HG03045 (cell line): ENCODE measurements around the gene DSC1.

Source experiments
- ATAC-seq: cut with Tn5 transposase; IDR thresholded peaks from one replicate; pipeline ENCODE4 v1.9.1; 2021; ENCODE audit warnings: mild to moderate bottlenecking, moderate library complexity; ENCODE audit not compliant: unreplicated experiment

DSC1 gene

DNA sequence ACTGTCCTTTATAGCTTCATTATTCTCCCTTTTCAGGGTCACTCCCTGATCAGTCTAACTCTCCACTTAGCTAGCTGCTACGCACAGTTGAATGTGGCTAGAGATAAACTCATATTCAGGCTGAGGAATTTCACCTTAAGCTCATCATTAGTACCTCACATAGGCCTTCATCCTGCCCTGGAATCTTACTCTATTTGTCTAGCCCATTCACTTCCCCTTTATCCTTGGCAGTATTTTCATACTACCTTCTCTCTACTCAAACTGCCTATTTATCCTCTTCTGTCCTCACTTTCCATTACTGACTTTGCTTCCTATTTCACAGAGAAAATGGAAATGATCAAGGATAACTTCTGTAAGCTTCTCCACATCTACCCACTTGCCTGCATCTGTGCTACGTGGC, 49.9 kb downstream of the DSC1 start:
- ATAC-seq = no peak

DNA sequence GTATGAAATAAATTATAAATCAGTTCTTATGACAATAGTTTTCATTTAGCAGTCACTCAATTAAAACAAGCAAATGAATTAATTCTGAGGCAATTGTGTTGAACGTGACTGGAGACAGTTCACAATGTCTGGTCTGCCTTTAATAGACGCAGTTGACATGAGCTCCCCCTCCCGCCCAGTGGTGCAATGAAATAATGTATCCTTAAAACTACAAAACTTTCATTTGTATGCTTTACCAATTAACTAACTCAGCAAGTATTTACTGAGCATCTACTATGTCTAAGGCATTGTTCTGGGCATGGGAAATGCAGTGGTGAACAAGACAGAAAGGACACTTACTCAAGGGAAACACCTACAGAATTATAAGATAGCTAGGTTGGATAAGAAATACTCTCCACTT, 56.9 kb downstream of the DSC1 start:
- ATAC-seq = no peak

DNA sequence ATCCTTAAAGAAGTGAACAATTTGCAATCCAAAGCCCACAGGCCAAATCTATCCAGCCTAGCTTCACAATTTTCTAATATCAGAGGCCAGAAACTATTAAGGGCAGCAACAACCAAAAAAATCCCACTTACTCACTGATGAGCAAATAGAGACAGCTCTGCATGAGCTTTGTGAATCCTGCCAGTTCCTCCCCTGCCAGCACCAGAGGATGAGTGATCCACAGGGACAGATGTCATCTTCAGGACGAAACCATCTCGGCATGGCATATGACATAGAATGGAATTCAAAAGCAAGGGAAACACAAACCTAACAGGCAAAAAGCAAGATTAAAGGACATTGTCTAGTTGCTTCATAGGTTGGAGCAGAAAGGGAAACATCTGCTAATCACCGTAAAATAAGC, 58.2 kb downstream of the DSC1 start:
- ATAC-seq = no peak

- ATAC-seq = no peak
Observed at GRCh38 chr18:31103423-31103822, 59.2 kb downstream of the DSC1 start.

GRCh38 chr18:31102941-31103340, 59.7 kb downstream of the DSC1 start:
- no peak for ATAC-seq

GRCh38 chr18:31102025-31102684, 60.5 kb downstream of the DSC1 start, which contains the start of gene DSC2:
Gene DSC2 (minus strand): TSS chr18:31102421. CDS start chr18:31101971, 450 bp downstream.
- no peak for ATAC-seq

DNA sequence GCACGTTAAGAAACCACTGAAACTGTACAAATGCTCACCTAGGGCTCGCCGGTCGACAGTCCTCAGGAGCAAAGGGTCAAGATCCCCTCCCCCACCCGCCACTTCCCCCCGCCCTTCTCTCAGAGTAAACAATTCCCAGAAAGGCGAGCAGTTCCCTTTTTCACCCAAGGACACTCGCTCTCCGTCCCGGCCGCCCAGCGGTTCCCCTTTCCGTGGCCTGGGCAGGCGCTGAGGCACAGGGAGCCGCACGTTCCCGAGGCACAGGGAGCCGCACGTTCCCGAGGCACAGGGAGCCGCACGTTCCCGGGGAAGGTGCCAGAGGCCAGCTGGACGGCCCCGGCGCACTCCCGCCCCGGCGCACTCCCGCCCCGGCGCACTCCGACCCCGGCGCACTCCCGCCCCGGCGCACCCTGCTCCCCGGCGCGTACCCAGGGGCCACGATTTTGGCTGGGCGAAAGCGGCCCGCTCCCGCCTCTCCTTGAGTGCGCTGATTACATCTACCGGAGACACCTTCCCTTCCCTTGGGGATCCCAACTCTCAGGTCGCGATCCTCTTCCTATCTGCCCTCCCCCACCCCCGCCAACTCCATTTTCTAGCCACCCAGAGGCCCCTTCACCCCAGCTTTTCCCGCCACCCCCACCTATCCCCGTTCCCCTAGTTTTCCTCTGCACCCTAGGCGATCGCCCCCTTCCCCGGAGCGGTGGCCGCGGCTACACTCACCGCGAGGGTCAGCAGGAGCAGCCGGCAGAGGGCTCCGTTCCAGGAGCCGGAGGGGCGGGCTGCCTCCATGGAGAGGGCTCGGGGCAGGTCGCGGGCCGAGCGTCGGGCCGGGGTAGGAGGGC, 61.3 kb downstream of the DSC1 start:
- ATAC-seq = no peak

DNA sequence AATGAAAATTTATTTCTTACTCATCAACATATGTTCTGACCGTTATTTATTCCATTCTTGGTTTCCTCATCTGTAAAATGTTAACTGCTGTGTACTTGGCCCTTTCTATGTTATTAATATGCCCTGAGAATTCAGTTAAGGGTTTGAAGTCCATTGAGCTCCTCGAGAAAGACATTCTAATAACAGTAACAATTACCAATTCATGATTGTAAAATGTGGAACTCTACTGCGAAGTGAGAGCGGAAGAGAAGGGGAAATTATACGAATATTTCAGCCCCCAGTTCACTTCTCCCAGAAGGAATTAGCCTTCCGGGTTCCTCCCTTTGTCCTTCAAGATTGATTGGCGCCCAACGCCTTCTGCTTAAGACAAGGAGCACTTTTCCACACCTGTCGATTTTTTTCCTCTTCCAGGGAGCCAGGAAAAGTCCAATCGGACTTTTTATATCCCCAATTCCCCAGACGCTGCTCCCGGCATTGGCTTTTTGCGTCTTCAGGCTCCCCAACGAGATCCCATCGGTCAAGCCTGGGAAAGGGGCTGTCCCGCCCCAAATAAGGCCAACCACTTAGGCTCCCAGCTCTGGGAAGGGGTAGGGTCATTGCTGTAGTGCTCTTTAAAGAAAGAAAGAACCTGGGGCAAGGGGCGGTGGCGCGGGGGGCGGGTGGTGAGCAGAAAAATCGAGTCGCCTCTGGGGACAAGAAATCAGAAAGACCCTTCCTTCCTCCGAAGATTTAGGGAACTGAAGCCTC, 62.0 kb downstream of the DSC1 start:
- no peak for ATAC-seq

- ATAC-seq = no peak
Observed at GRCh38 chr18:31099450-31100230, 63.0 kb downstream of the DSC1 start.

GRCh38 chr18:31098878-31099277, 63.8 kb downstream of the DSC1 start:
- no peak for ATAC-seq

DNA sequence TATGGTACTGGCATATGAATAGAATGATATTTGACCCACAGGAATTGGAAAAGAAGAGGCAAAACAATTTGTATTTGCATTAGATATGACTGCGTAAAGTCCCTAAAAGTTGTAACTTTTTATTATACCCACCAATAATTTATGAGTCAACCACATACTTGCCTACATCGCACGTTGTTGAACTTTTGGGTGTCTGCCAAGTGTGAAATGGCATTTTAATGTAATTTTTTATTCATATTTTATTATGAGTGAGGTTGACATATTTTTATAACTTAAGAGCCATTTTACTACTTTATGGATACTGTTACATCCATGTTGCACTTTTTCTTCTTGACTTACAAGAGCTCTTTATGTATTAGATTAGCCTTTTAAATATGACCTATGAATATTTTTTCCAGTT, 65.0 kb downstream of the DSC1 start:
- ATAC-seq = no peak

DNA sequence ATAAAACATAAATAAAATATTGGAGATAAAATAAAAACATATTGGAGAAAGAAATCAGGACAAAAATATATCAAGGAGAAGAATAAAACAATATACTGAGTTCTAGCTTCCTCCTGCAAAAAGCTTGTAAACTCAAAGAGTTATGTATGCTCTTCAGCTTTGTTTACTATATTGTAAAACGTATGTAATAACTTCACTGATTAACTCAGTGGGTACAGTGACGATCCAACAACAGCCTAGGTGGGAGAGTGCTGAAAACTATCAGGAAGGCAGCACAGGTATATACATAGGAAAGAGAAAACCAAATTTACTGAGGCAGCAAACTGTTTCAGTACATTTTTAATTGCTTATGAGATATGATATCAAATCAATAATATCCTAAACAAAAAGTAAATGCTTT, 68.8 kb downstream of the DSC1 start:
- no peak for ATAC-seq

DNA sequence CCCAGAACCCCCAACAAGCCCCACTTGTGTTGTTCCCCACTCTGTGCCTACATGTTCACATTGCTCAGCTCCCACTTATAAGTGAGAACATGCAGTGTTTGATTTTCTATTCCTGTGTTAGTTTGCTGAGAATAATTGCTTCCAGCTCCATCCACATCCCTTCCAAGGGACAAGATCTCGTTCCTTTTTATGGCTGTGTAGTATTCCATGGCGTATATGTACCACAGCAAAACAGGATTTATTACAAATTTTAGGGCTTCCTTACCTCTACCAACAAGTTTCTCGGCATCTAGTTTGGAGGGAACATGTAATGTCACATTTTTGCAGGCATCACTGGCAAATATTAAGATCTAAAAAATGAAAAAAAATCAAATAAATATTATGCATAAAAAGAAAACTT, 69.4 kb downstream of the DSC1 start:
- no peak for ATAC-seq

GRCh38 chr18:31091350-31091749, 71.3 kb downstream of the DSC1 start:
- no peak for ATAC-seq

GRCh38 chr18:31088532-31088931, 74.1 kb downstream of the DSC1 start:
- no peak for ATAC-seq

DNA sequence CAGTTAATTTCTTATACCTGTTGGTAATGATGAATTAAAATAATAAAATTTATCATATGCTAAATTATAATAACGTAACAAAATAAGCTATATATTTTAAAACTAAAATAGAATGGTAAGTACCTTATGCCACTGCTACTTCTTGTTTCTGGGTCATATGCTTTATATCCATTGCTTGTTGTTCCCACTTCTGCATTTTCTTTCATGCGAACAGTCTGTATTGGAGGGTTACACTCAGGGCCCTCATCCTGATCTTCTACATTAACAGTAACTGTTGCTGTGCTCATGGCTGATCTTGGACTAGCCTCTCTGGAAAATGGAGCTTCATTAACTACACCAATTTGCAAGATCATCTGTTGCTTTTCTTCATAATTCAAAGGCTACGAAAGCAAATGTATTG, 82.7 kb downstream of the DSC1 start:
- no peak for ATAC-seq
